Measurements from ENCODE around the gene CFAP46.
A peak's percentile ranks its signal among the peaks of the same experiment; 100 is the strongest.
"Not testable (repeated sequence)": the region's sequence is repeated elsewhere in the genome, so short reads cannot be mapped to it uniquely, and the experiment has no call there.

Gene CFAP46

DNA sequence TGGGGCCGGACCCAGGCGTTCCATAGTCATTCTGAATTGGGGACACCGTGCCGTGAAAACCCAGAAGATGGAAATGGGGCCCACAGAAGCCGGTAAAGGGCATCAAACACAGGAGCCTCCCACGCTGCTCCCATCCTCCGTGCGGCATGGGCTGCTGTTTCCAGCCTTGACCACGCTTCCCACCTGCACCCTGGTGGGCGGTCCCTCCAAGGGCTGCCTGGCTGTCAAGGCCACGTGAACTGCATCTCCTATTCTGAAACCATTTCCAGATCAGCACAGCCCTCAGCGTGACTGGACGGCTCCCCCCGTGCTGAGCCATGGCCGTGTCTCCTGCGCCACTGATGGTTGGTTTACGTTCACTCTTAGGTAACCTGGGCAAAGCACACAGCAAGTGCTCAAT is 14.1 kb downstream of the CFAP46 start:
- no peak for DNase-seq (ENCODE audit: low spot score)

DNA sequence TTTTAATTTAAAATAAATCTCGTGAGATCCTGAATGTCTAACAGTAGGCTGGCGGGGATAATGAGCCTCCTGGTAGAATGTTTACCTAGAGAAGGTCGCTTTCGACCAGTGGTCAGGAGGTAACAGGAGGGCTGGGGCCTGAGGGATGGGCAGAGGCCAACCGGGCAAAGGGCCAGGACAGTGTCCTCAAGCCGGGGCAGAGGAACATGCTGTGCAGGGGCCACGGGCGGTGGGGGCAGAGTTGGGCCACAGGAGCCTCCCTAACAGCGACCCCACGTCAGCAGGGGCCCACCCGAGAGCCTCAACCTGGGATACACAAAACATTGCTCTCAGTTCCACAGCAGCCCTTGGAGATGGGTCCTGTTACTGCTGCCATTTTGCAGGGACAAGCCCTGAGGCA is 14.5 kb downstream of the CFAP46 start:
- no peak for DNase-seq (ENCODE audit: low spot score)

DNA sequence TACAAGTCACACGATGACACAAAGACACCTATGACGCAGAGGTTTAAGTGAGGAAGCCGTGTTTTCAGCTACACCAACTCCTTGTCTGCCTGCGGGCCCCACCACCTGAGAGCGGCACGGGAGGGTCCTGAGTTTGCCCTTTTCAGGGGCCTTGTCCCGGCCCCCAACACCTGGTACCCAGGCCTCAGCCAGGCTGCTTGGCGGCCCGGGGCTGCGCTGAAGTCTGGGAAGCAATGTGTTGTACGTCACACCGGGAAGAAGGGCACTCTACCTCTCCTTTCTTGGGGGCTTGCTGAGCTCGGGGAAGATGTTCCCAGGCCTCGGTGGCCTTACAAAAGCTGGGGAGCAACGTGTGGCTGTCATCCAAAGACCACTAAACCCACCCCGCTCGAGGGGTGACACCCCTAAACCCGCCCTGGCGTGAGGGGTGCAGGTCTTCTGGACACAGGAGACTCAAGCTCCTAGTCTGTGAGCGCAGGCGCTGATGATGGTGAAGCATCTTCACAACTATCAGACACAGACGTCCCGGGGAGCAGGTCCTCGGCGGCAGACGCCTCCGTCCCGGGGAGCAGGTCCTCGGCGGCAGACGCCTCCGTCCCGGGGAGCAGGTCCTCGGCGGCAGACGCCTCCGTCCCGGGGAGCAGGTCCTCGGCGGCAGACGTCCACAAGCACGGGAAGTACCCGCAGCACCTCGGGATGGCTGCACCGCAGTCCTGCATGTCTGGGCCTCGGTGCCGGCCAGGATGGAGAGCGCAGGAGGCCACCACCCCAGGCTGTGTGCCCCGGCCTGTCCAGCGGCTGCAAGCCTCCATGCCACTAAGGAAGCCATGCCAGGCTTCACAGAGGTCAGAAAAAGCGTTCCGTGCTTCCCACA is 15.4 kb downstream of the CFAP46 start:
- no peak for DNase-seq (ENCODE audit: low spot score)

DNA sequence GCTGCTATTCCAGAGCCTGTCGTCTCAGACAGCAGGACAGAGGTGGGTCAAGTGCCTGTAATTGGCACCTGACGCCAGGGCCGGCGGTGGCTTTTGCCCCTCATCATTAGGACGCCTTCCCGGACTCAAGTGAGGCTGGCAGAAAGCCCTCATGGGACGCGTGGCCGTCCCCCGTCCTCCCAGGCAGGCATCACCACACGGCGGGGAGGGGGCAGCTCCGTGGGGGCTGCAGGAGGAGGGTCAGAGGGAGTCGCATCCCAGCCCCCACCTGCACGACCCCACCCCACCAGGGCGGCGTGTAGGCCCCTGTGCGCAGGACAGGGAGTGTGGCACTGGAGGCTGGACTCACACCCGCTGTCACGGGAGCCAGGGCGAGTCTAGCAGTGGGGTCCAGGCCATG is 16.3 kb downstream of the CFAP46 start:
- DNase-seq (ENCODE audit: low spot score): no peak

DNA sequence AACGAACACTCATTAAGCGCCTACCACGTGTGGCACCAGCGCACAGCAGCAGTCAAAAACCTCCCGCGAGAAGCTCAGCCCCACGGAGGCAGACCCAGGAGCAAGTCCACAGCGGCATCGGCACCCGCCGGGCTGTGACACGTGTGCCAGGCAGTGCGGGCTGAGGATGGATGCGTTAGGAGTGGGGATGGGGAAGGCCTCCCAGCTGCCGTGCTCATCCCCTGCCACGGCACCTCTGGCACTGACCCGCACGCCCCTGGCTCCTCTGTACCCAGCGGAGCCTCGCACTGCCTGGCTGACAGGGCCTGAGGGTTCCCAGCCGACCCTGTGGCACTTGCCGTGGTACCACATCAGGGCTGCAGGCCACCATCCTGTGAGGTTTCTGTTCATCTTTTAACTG is 16.8 kb downstream of the CFAP46 start:
- no peak for DNase-seq (ENCODE audit: low spot score)

DNA sequence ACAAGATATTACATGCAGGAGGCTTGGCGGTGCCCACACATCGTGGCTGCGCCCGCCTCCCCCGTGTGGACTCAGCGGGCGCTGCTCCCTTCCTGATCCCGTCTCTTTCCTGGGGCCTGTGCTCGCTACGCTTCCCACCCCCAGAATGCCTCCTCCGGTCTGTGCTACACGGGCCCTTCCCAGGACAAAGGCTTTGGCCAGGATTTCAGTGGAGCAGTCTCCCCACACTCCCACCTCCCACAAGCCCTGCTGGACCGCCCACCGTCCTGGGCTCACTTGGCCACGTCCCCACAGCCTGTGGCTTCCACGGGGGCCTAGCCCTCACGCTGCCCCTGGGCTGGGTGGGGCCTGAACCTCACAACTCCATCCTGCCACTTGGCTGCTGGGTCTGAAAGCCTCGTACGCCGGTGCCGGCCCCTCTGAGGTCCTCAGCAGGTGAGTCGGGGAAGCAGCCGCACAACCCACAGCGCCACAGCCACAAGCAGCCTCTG is 17.3 kb downstream of the CFAP46 start:
- no peak for DNase-seq (ENCODE audit: low spot score)

DNA sequence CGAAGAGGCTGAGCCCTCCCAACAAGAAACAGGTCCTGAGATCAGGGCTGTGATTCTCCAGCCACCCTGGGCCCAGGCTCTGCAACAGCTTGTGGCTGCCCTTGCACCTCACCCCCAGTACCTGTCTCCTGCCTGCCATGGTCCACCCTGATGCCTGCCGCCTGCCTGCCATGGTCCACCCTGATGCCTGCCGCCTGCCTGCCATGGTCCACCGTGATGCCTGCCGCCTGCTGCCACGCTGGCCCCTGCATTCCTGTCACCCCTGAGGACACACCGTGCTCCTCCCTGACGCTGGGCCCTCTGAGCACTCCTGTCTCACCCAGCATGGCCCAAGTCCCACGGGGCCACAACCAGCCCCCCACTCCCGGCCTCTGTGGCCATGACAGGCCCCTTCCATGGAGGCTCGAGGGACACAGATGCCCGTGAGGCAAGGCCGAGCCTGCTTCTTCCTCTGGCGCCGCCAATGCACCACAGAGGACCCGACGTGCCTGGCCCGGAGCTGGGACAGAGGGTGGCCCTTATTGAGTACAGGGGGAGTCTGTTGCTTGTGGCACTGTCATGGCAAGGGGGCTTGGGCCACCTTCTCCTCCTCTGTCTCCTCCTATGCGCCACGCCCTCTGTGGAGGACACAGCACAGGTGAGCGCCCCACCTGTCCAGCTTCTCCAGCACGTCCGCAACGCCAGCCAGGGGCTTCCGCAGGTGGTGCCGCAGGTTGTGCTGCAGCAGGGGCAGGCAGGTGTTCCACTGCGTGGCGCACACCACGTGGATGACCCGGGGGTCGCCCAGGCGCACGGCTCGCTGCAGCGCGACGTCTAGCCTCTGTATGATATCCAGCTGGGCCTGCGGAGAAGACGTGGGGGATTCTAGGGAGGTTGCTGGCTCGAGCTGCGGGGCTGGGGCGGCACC is 18.1 kb downstream of the CFAP46 start:
- DNase-seq (ENCODE audit: low spot score): no peak

DNA sequence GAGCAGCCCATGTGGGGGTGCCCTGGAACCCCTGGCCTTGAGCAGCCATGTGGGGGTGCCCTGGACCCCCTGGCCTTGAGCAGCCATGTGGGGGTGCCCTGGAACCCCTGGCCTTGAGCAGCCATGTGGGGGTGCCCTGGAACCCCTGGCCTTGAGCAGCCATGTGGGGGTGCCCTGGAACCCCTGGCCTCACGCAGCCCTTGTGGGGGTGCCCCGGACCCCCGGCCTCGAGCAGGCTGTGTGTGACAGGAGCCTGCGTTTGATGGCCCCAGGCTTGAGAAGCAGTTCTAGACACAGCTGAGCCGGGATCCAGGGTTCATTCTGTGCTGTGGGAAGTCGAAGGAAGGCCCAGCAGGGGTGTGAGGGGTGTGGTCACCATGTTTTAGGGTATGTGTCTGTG is 19.0 kb downstream of the CFAP46 start:
- not testable (repeated sequence) for DNase-seq (ENCODE audit: low spot score)

DNA sequence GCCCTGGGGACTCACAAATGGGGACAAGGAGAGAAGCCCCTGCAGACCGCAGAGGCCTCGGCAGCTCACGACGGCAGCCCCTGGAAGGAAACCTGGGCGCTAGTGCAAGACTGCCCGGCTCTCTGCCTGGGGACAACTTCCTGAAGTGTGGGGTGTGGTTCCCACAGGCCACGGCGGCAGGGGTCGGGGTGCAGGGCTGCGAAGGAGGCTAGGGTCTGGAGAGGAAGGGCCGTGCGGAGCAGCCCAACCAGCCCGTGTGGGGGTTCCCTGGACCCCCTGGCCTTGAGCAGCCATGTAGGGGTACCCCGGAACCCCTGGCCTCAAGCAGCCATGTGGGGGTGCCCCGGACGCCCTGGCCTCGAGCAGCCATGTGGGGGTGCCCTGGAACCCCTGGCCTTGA is 19.5 kb downstream of the CFAP46 start:
- DNase-seq (ENCODE audit: low spot score): no peak

DNA sequence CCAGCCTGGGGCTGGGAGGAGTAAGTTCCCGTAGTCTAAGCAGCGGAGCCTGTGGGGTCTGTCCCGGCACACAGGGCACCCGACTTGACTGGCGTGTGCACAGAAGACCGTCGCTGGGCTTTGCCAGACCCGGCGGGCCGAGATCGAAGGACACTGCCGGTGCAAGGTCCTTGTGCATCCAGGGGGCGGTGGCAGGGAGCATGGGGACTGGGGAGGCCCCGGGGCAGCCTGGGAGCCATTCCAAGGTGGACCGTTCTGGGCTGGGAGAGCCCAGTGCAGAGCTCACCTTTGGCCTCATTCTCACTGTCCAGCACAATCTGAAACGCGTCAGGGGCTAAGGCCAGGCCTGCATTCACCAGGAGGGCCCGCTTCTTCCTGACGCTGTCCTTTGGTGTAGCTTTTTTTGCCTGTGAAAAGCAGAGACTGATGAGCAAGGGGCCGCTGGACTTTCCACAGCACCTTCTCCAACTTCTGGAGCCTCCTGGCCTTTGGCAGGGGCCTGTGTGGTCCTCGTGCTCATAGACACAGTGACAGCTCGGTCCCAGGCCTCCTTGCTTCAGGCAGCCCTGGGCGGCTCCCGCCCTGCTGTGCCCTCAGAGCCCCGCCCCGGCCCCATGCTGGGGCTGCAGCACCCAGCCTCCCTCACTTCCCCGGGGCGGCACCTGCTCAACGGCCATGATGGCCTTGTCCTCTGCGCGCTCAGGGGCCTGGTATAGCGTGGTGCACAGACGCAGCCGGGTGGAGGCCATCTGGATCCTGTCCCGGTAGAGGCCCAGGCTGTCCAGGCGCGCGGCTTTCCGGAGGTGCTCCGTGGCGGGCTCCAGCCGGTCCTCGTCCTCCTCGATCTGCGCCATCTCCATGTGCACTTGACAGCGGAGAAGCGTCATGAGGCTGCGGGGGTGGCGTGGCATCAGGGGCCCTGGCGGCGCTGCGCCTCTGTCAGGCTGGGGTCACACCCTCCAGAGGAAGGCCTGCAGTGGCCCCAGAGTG is 20.3 kb downstream of the CFAP46 start:
- peak; percentile 50 for DNase-seq (ENCODE audit: low spot score)

DNA sequence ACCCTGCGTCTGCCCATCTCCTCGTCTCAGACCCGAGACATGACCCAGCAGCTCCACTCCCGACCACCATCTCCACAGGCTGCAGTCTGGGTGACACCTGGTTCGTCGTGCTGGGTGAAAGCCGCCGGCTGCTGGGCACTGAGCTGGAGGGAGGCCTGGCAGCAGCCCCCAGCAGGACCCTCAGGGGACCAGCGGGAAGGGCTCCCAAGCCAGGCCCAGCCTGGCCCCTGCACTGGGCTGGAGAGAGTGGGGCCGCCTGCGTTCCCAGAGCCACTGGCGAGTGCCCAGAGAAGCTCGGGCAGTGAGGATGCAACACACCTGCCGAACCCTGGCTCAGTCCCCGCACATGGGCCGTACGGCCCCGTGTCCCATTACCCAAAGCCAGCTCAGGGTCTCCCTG is 21.3 kb downstream of the CFAP46 start:
- no peak for DNase-seq (ENCODE audit: low spot score)

DNA sequence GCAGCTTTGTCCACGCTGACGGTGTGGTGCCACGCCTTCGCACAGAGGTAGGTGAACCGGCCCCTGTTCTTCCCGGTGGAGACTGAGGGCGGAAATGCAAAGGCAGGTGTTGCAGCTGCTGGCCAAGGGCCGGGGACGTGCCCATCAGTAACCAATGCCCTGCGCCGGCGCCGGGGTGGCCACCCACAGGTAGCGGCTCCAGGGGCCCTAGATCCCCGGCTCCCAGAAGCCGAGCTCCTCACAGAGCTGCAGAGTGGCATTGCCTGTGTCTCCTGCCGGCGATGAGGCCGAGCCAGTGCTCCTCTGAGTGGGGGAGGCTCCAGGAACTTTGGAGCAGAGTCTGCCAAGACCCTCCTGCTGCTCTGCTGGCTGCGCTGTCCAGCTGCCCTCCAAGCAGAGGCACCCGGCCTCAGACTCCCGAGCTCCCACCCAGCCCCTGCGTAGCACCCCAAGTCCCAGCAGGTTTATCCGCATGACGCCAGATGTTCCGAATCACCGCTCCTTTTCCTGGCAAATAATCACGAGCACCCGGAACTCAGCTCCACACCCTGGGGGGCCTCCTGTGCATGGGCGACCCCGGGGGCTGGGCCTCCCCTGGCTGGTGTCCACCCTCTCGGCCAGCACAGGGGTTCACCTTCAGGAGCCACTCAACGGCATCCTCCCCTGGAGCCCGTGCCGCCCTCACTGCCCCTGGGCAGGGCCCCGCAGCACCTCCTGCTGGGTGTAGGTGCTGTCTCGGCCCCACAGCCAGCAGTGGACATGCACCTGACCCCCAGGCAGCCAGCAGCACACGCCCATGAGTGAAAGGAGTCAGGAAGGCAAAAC is 22.1 kb downstream of the CFAP46 start:
- DNase-seq (ENCODE audit: low spot score): no peak

DNA sequence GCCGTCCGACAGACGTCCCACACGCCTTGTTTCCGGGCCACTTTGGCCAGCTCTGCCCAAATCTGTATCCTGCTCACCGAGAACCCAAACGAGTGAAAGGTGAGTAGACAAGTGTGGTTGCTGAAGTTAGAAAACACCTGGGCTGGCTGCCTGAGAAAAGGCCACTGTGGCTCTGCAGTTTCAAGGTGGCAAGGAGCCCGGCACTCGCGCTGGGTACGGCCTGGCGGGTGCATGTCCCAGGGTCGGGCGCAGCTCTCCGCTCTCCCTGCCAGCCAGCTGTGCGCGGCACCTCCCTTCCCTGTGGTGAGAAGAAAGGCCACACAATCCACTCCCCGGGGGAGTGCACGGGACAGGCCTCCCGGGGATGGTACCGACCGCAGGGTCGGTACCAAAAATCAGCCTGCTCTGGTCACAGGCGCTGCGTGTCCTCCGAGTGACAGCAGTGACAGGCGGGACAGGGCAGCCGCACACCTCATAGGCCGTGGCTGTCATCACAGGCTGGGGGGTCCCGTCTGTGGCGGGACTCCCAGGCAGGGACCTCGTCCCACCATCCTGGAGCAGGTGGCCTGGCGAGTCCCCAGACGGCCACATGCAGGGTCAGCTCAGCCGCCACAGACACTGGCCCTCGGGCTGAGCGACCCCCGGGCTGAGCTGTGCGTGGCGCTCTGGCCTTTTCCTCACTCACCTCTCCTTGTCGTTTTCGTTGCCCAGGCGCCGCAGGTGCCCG is 22.8 kb downstream of the CFAP46 start:
- DNase-seq (ENCODE audit: low spot score): no peak

DNA sequence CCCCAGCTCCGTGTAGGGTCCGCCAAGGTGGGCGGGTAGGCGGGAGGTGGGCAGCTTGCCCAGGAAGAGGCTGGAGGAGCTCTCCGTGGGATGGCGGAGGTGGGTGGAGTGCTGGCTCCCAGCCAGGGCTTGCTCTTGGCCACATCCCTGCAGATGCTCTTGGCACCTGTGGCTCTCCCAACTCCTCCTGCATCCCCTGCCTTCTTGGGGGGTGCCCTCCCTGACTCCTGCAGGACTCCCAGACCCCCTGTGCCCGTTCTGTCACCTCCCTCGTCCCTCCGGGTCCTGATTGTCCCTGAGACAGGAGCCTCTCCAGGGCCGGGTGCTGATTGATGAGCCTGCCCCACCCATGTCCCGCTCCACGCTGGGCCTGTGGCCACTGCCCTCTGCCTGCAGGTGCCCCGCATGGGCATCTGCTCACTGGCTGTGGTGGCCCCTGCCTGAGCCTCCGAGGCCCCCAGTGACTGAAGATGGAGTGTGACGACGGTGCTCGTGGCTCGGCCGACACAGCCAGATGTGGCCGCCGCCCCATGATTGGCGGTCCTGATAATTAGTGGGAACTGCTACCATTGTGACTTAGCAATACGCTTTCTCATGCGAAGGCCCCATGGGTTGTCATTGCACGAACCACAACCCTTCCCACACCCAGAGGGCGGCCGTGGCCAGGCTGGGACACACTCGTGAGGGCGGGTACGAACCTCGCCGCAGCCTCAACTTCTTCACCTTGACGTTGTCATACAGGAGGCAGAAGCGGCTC is 23.6 kb downstream of the CFAP46 start:
- DNase-seq (ENCODE audit: low spot score): no peak

DNA sequence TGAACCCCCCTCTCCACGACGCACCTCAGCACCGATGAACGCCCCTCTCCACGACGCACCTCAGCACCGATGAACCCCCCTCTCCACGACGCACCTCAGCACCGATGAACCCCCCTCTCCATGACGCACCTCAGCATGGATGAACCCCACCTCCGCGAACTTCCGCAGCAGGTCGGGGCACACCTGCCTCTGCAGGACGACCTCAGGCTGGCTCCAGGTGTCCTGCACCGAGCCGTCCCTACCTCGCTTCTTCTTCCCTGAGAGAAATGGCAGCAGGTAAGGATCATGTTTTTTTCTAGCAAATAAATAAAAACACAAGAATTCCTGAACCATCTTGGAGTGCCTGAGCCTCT is 24.1 kb downstream of the CFAP46 start:
- no peak for DNase-seq (ENCODE audit: low spot score)

DNA sequence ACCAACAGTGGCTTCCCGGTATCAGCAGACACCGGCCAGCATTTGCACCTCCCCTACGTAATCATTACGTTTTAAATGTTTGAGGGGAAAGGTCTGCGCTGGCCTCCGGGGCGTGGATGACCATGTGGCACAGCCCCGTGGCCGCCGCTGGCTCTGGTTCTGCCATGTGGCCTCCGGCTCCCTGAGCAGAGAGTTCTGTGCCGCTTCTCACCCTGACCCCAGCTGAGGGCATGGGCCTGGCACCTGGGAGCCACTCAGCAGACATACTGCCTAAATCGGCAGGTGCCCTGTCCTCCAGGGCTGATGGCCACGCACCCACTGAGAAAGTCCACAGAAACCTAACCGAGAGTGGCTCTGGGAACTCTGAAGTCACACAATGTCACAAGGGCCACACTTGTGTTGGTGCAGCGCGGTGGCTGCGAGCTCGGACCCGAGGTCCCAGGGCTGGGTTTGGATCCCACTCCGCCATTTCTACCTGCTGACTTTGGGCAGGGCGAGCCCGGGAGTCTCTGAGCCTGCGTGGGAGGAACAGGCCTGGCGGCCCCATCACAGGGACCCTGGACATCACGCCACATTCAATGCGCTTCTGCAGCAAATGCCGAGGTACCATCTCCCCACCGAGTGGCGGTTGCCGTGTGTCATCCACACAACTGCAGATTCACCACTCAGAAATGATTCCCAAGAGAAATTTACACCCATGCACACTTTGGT is 25.3 kb downstream of the CFAP46 start:
- DNase-seq (ENCODE audit: low spot score): no peak

DNA sequence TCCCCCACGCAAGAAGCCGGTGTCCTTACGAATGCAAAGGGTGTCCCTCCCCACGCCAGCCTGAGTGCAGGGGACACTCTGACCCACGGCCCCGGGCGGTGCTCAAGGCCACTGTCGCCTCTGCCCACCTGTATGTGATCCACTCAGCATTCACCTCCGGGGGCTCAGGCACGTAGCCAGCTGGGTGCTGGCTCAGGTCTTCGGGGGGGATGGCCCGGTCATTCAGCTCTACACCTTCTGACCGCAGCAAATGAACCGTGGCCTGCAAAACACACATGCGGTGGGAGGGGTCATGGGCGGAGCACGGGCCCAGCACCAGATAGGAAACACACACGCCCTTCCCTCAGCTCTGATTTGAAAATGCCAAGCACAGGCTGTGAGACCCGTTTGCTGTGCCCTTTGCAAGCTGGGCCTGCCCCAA is 25.9 kb downstream of the CFAP46 start:
- no peak for DNase-seq (ENCODE audit: low spot score)

DNA sequence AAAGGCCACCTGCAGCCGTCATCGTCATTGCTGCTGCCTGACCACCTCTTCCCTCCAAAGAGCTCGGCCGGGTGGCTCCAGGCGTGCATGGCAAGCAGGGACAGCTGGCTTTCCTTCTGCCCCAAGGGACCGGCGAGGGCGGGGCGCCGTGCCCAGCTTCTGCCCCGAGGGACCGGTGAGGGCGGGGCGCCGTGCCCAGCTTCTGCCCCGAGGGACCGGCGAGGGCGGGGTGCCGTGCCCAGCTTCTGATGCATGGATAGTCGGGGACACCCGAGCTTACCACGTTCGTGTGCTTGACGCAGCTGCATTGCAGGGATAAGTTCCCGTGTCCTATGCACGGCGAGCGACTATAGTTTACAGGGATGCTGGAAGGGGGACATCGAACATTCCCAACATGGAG is 27.0 kb downstream of the CFAP46 start:
- no peak for DNase-seq (ENCODE audit: low spot score)

Data from SK-N-DZ (cell line).